ENCODE measurements around the gene CNDP1.

The CNDP1 gene

GRCh38 chr18:74577019-74577418, 42.7 kb downstream of the CNDP1 start:
- ATAC-seq (ENCODE audit: insufficient read depth, low read depth) (no peak), DNase-seq (no peak)
- H3K27me3 ChIP-seq (ENCODE audit: insufficient read depth, low read length, poor library complexity): peaks cover 7% of the 10 kb centered on the region
- no peak overlapping the region for H3K4me3 ChIP-seq (ENCODE audit: low read depth in 1 of 2, low read length in 2 of 2)
- H3K36me3 ChIP-seq (ENCODE audit: insufficient read depth, low read length): no peaks in the 10 kb centered on the region
- TF ChIP-seq, protein P1, sequence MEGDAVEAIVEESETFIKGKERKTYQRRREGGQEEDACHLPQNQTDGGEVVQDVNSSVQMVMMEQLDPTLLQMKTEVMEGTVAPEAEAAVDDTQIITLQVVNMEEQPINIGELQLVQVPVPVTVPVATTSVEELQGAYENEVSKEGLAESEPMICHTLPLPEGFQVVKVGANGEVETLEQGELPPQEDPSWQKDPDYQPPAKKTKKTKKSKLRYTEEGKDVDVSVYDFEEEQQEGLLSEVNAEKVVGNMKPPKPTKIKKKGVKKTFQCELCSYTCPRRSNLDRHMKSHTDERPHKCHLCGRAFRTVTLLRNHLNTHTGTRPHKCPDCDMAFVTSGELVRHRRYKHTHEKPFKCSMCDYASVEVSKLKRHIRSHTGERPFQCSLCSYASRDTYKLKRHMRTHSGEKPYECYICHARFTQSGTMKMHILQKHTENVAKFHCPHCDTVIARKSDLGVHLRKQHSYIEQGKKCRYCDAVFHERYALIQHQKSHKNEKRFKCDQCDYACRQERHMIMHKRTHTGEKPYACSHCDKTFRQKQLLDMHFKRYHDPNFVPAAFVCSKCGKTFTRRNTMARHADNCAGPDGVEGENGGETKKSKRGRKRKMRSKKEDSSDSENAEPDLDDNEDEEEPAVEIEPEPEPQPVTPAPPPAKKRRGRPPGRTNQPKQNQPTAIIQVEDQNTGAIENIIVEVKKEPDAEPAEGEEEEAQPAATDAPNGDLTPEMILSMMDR (IDR thresholded peaks at IDR 0.05; ENCODE audit: borderline replicate concordance, extremely low read depth, low read length, poor library complexity, severe bottlenecking): no peak
- TF ChIP-seq EZH2 (IDR thresholded peaks at IDR 0.05; ENCODE audit: borderline replicate concordance, low read depth, low read length, severe bottlenecking): no peak
- no peaks in the 10 kb centered on the region for H3K9me3 ChIP-seq (ENCODE audit: insufficient read depth, low read length, severe bottlenecking)
- H3K27ac ChIP-seq (ENCODE audit: low read length): no peak overlapping the region
- no peak overlapping the region for H3K9ac ChIP-seq (ENCODE audit: low read depth, low read length)
- no peaks in the 10 kb centered on the region for H3K79me2 ChIP-seq (ENCODE audit: insufficient read depth, low read length)
- H2AFZ ChIP-seq (ENCODE audit: low read depth, low read length): no peak overlapping the region
- H4K20me1 ChIP-seq (ENCODE audit: insufficient read depth, low read length): no peaks in the 10 kb centered on the region
- H3K4me2 ChIP-seq (ENCODE audit: insufficient read depth, low read length): no peak overlapping the region
- H3K4me1 ChIP-seq (ENCODE audit: insufficient read depth, low read length): peaks cover 3% of the 10 kb centered on the region; the same call in 1 of the 2 replicates

DNA sequence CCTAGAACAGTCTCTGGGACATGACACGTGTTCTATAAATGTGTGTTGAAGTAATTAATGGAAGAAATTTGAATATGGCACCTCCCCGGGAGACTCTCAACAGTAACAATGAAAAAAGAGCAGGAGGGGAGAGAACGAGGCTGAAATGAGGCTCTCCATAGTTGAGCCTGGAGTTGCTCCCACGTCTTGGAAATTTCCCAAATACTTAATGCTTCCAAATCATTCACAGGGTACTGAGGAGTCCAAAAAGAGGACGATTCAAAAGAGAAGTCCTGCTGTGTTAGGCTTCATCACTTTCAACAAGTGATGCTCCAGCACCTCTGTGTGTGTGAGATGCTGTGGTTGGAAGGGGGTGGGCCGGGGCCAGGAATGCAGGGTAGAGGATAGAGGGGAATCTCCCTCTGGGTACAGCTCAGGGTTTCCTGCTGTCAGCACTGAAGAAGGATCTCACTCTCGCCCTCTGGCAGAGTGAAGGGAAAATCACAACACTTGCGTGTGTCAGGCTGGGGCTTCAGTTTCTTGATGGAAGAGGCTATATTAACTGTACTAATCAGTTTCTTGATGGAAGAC, 45.3 kb downstream of the CNDP1 start:
- Histone ChIP-seq H4K20me1 (ENCODE audit: insufficient read depth, low read length) (no peaks in the 10 kb centered on the region), H3K36me3 (ENCODE audit: insufficient read depth, low read length) (no peaks in the 10 kb centered on the region), H3K4me1 (ENCODE audit: insufficient read depth, low read length) (no peaks in the 10 kb centered on the region), H3K79me2 (ENCODE audit: insufficient read depth, low read length) (no peaks in the 10 kb centered on the region), H3K27ac (ENCODE audit: low read length) (no peak overlapping the region), H2AFZ (ENCODE audit: low read depth, low read length) (no peak overlapping the region), H3K9ac (ENCODE audit: low read depth, low read length) (no peak overlapping the region), H3K4me2 (ENCODE audit: insufficient read depth, low read length) (no peak overlapping the region), H3K4me3 (ENCODE audit: low read depth in 1 of 2, low read length in 2 of 2) (no peak overlapping the region), H3K27me3 (ENCODE audit: insufficient read depth, low read length, poor library complexity) (peaks cover 7% of the 10 kb centered on the region), H3K9me3 (ENCODE audit: insufficient read depth, low read length, severe bottlenecking) (no peaks in the 10 kb centered on the region)
- TF ChIP-seq, protein P1 (IDR thresholded peaks at IDR 0.05; ENCODE audit: borderline replicate concordance, extremely low read depth, low read length, poor library complexity, severe bottlenecking): no peak
- TF ChIP-seq EZH2 (IDR thresholded peaks at IDR 0.05; ENCODE audit: borderline replicate concordance, low read depth, low read length, severe bottlenecking): no peak
- no peak for DNase-seq
- ATAC-seq (ENCODE audit: insufficient read depth, low read depth): no peak

DNA sequence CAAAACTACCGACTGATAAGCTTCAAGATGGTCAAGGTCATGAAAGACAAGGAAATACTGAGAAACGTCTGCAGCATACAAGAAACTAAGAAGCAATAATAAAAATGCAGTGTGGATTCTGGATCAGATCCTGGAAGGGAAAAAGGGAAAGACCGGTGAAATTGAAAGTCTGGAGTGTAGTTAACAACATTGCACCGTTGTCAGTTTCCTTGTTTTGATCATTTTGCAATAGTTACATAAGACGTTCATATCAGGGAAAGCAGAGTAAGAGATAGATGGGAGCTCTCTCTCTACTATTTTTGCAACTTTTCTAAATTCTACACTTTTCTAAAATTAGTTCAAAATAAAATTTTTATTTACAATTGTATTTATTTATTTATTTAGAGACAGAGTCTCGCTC, 48.3 kb downstream of the CNDP1 start:
- H4K20me1 ChIP-seq (ENCODE audit: insufficient read depth, low read length): no peaks in the 10 kb centered on the region
- DNase-seq: no peak
- ATAC-seq (ENCODE audit: insufficient read depth, low read depth): no peak
- H3K4me1 ChIP-seq (ENCODE audit: insufficient read depth, low read length): no peaks in the 10 kb centered on the region
- H3K9ac ChIP-seq (ENCODE audit: low read depth, low read length): no peak overlapping the region
- H3K4me2 ChIP-seq (ENCODE audit: insufficient read depth, low read length): no peak overlapping the region
- H3K27me3 ChIP-seq (ENCODE audit: insufficient read depth, low read length, poor library complexity): peaks cover 10% of the 10 kb centered on the region
- H3K36me3 ChIP-seq (ENCODE audit: insufficient read depth, low read length): no peaks in the 10 kb centered on the region
- no peaks in the 10 kb centered on the region for H3K9me3 ChIP-seq (ENCODE audit: insufficient read depth, low read length, severe bottlenecking)
- no peak overlapping the region for H3K4me3 ChIP-seq (ENCODE audit: low read depth in 1 of 2, low read length in 2 of 2)
- no peak overlapping the region for H2AFZ ChIP-seq (ENCODE audit: low read depth, low read length)
- H3K79me2 ChIP-seq (ENCODE audit: insufficient read depth, low read length): no peaks in the 10 kb centered on the region
- H3K27ac ChIP-seq (ENCODE audit: low read length): no peak overlapping the region
- TF ChIP-seq EZH2 (IDR thresholded peaks at IDR 0.05; ENCODE audit: borderline replicate concordance, low read depth, low read length, severe bottlenecking): no peak
- TF ChIP-seq, protein P1 (IDR thresholded peaks at IDR 0.05; ENCODE audit: borderline replicate concordance, extremely low read depth, low read length, poor library complexity, severe bottlenecking): no peak
